Left lobe of liver (tissue), 2 donors: ENCODE measurements around the gene BTBD16. TPM values are rescaled to one million over a fixed set of nuclear protein-coding genes. Genes with fewer than 3 reads are reported as not detected.

Experiments
- ATAC-seq: fragments of 200-7000 bp; cut with Tn5 transposase; one replicate; pipeline ENCODE4 v1.9.1; 2020; ENCODE audit warnings: mild to moderate bottlenecking, moderate library complexity
- DNase-seq: peaks from one replicate; pipeline ENCODE4 v3.0.0-alpha.2; 2020; ENCODE audit warnings: low spot score
- total RNA-seq: library from RNA; stranded (reverse); gene quantifications from one replicate; pipeline ENCODE4 v1.2.1, GENCODE V29; 2021
- donor health status: DM: no; HTN: no; CAD: no; lungs with moderate emphysema.
- donor health status: DM: no; HTN: yes; CAD: no.

The BTBD16 gene
- total RNA-seq, 1 donor from 2014 or later, result 1.5 TPM

- DNase-seq (no peak), ATAC-seq (no peak)
Measured at GRCh38 chr10:122362621-122363020, 91.5 kb downstream of the BTBD16 start.

- ATAC-seq (no peak), DNase-seq (no peak)
Measured at GRCh38 chr10:122363311-122363710, 92.2 kb downstream of the BTBD16 start.

DNA sequence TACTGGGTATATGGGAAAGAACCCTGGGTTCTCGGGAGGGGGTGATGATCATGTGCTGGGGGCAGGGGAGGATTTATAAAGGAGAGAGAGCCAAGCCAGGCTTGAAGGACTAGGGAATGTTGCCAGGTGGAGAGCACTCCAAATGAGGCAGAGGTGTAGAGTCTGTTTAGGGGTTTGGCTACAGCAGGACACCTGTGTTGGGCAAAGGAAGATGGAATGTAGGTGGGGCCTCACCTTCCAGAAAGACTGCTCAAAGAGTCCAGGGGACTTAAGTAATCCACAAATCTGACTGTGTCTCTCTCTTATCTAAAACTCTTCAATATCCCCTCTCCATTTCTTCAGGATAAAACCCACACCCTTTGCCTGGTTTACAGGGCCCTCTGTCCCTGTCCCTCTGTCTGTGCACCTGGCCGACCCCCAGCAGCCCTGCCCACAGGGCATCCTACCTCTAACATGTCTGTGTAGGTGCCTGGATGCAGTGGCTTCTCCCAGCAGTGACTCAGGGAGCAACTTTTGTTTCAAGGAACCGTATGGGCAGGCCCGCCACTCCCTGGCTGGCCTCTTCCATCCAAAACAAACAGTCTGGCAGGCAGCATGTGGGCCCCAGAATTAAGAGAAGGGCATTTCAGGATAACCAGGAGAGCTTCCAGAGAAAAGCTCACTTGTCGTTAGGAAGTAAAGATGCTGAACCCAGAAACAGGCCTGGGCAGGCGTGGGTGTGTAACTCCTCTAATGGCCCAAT, 92.8 kb downstream of the BTBD16 start:
- DNase-seq, result peak; percentile 21
- ATAC-seq, result no peak

GRCh38 chr10:122368502-122369254, 97.6 kb downstream of the BTBD16 start:
- DNase-seq, result peak; percentile 32
- no peak for ATAC-seq

DNA sequence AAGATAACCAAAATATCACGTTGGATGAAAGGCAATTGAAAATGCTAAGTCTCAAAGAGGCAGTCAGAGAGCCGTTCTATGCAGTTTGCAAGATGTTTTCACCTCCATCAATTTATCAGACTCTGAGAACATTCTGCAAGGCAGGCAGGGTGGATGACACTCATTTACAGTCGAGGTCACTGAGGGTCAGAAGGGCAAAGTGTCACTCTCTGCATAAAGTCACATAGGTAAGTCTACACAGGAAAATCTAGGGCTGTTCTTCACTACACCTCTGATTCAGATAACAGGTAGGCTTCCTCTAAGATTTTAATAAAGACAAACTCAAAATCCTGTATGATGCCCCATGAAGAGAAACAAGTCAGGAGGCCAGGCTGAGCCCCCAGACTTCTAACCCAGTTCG, 102.0 kb downstream of the BTBD16 start:
- no peak for ATAC-seq

DNA sequence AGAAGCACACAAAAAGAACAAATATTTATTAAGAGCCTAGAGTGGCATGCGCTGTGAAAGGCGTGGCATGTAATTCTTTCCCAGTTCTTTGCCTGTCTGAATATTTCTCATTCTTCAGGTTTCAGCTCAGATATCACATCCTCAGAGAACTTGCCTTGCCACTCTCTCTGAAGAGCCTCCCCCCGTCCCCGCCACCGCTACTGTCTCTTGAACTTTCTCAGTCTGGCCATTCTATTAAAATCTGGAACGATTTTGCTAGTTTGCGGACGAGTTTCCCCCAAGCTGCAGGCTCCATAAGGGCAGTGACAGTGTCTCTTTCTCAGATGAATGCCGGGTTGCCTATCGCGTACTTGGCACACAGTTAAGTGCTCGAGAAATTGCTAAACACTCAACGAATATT, 102.6 kb downstream of the BTBD16 start:
- DNase-seq (no peak), ATAC-seq (peak; percentile 10)

More for the DNA sequence above, 102.0 kb downstream of the BTBD16 start:
- no peak for DNase-seq

GRCh38 chr10:122374237-122374858, 103.3 kb downstream of the BTBD16 start, which contains the start of gene PLEKHA1:
PLEKHA1 (plus strand) TSS chr10:122374708; CDS start chr10:122393201, 18,493 bp downstream.
- DNase-seq (peak; percentile 97), ATAC-seq (peak; percentile 92)

- peak; percentile 74 for DNase-seq
- peak; percentile 54 for ATAC-seq
Measured at GRCh38 chr10:122374859-122375678, 104.0 kb downstream of the BTBD16 start.

- no peak for ATAC-seq
- DNase-seq, result no peak
Measured at GRCh38 chr10:122375679-122376160, 104.6 kb downstream of the BTBD16 start.

DNA sequence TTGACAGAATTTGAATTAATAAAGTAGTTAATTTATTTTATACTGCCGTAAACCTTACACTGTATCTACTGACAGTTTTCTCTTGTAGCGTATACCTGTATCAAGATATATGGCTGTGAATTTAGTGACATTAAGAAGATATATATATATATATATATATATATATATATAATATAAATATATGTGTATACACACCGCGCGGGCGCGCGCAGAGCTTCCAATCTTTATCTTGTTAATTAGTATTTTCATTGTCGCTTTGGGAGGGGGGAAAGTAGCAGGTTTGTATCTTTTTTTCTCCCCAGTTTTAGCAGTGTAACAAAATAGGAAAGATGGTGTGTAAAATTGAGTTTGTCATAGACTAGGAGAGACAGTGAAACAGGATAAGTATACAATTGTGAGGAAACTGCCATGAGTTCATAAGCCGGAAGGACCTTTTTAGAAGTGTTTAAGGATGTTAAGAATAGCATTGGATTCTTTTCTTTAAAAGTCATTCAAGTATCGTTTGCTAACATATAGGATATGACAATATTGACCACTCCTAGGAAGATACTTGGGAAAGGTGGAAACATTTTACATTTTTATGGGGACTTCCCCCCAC, 105.4 kb downstream of the BTBD16 start:
- no peak for DNase-seq
- ATAC-seq, result no peak

DNA sequence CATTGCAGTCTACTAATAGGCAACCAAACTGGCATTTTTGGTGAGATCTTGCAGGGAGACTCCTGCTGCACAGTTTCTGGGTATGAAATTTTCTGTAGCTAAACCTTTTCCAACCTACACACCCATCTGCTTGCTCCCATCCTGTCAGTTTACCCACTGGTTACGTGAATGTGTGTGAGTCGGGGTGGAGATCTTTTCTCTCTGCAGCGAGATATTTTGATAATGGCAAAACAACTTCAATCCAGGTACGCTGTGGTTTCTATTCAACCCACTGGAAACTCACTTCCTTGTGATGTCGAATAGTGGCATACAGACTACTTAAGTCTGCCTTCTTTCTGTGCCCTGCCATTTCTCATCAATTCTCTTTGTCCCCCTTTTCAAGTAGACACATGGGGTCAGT, 107.9 kb downstream of the BTBD16 start:
- ATAC-seq (no peak), DNase-seq (no peak)

DNA sequence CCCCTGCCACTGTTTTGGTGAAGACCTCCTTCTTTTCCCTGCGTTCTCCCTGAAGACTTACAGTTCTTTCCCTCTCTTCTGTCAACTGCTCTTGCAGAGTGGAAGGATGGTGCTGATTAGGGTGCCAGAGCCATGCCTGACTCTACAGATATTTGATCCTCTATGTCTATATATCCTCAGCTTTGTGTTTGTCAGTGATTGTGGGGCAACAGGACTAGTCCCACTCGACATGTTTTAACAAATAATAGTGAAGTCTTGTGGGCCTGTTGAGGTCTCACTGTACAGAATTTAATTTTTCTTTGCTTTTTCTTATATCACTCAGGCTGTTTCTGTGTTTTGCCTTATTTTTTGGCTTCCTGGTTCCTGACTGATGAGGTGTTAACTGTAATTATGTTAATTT, 108.4 kb downstream of the BTBD16 start:
- ATAC-seq (no peak), DNase-seq (no peak)

DNA sequence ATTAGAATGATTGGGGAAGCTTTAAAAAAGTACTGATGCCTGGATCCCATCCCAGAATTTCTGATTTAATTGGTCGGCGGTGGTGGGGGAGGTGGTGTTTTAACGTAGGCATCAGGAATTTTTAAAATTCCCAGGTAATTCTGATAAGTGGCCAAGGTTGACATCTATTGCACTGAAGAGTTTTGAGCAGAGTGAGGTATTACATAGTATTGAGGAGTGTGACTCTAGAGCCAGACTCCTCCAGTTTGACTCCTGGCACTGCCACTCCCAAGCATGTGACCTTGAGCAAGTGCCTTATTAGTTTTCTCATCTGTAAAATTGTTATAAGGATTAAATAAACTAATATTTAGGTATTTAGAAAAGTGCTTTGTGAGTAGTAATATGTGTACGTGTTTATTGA, 109.6 kb downstream of the BTBD16 start:
- DNase-seq (no peak), ATAC-seq (no peak)

DNA sequence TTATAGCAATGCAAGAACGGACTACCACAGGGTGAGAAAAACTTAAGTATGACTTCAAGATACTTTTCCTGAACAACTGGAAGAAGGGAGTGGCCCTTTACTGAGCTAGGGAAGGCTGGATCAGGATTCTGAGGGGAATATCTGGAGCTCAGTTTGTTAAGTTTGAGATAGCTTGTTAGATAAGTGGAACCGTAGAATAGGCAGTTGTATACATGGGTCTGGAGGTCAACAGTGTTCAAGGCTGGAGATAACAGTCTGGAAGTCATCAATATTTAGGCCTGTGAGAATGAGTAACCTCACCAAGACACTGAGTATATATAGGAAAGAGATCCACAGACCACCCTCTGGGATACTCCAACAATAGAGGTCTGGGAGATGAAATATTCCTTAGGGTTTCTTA, 110.6 kb downstream of the BTBD16 start:
- DNase-seq, result no peak
- no peak for ATAC-seq

DNA sequence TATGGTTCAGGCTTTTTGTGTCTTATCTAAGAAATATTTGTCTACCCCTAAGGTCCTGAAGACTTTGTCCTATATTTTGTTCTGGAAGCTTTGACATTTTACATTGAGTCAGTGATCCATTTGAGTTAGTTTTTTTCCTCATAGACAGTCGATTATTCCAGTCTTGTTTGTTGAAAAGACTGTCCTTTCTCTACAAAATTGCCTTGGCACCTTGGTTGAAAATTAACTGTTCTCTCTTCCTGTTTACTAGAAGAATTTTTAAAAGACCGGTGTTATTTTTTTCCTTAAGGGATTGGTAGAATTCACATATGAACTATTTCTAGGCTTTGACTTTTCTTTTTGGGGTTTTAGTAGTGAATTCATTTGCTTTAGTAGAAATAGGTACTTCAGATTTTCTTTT, 115.4 kb downstream of the BTBD16 start:
- DNase-seq (no peak), ATAC-seq (peak; percentile 55)

GRCh38 chr10:122387572-122387971, 116.5 kb downstream of the BTBD16 start:
- DNase-seq (no peak), ATAC-seq (no peak)
